ENCODE data around the gene MYO5B. TPM values are rescaled to one million over a fixed set of nuclear protein-coding genes. Genes with fewer than 3 reads are reported as not detected.

Gene MYO5B
- total RNA-seq, 1 donor from 2014 or later: 114 TPM

GRCh38 chr18:50163505-50163904, 31.4 kb downstream of the MYO5B start:
- H3K36me3 ChIP-seq (ENCODE audit: control insufficient read depth, insufficient read depth, low read length): no peaks in the 10 kb centered on the region
- no peak for TF ChIP-seq CTCF (IDR thresholded peaks at IDR 0.05; ENCODE audit: insufficient read depth, low read length, poor library complexity, severe bottlenecking)
- no peak overlapping the region for H3K4me3 ChIP-seq (ENCODE audit: low read depth, low read length)
- no peak for DNase-seq (ENCODE audit: low read depth)
- H3K27me3 ChIP-seq (ENCODE audit: control insufficient read depth, insufficient read depth, low read length): no peaks in the 10 kb centered on the region

GRCh38 chr18:50162486-50163304, 32.3 kb downstream of the MYO5B start:
- H3K4me3 ChIP-seq (ENCODE audit: low read depth, low read length): no peak overlapping the region
- no peak for TF ChIP-seq CTCF (IDR thresholded peaks at IDR 0.05; ENCODE audit: insufficient read depth, low read length, poor library complexity, severe bottlenecking)
- DNase-seq (ENCODE audit: low read depth): no peak
- H3K27me3 ChIP-seq (ENCODE audit: control insufficient read depth, insufficient read depth, low read length): no peaks in the 10 kb centered on the region
- H3K36me3 ChIP-seq (ENCODE audit: control insufficient read depth, insufficient read depth, low read length): no peaks in the 10 kb centered on the region

GRCh38 chr18:50161597-50162205, 33.2 kb downstream of the MYO5B start:
- no peak for DNase-seq (ENCODE audit: low read depth)
- no peaks in the 10 kb centered on the region for H3K36me3 ChIP-seq (ENCODE audit: control insufficient read depth, insufficient read depth, low read length)
- H3K27me3 ChIP-seq (ENCODE audit: control insufficient read depth, insufficient read depth, low read length): no peaks in the 10 kb centered on the region
- H3K4me3 ChIP-seq (ENCODE audit: low read depth, low read length): no peak overlapping the region
- TF ChIP-seq CTCF (IDR thresholded peaks at IDR 0.05; ENCODE audit: insufficient read depth, low read length, poor library complexity, severe bottlenecking): no peak

GRCh38 chr18:50159654-50160046, 35.3 kb downstream of the MYO5B start:
- DNase-seq (ENCODE audit: low read depth): no peak
- H3K27me3 ChIP-seq (ENCODE audit: control insufficient read depth, insufficient read depth, low read length): no peaks in the 10 kb centered on the region
- no peak overlapping the region for H3K4me3 ChIP-seq (ENCODE audit: low read depth, low read length)
- no peak for TF ChIP-seq CTCF (IDR thresholded peaks at IDR 0.05; ENCODE audit: insufficient read depth, low read length, poor library complexity, severe bottlenecking)
- H3K36me3 ChIP-seq (ENCODE audit: control insufficient read depth, insufficient read depth, low read length): no peaks in the 10 kb centered on the region

- Histone ChIP-seq H3K27me3 (ENCODE audit: control insufficient read depth, insufficient read depth, low read length) (no peaks in the 10 kb centered on the region), H3K4me3 (ENCODE audit: low read depth, low read length) (no peak overlapping the region), H3K36me3 (ENCODE audit: control insufficient read depth, insufficient read depth, low read length) (no peaks in the 10 kb centered on the region)
- TF ChIP-seq CTCF (IDR thresholded peaks at IDR 0.05; ENCODE audit: insufficient read depth, low read length, poor library complexity, severe bottlenecking): no peak
- no peak for DNase-seq (ENCODE audit: low read depth)
Measured at GRCh38 chr18:50158866-50159653, 35.9 kb downstream of the MYO5B start.
